A673 (cell line): ENCODE results near the gene RNF25. TPM values are rescaled to one million over a fixed set of nuclear protein-coding genes. Genes with fewer than 3 reads are reported as not detected.
A peak's percentile ranks its signal among the peaks of the same experiment; 100 is the strongest.

ENCODE experiments used
- BruUV-seq: library from RNA; stranded (reverse); fragments of 400-500 nt; replicated peaks from 2 replicates; lab custom pipeline; 2021; lab: Mats Ljungman, UMichigan
- CTCF ChIA-PET: fragments of 300-600 bp; sonication (Branson Sonifier 250); formaldehyde crosslinking; loops from one replicate; lab custom pipeline; 2022; ENCODE audit warnings: antibody characterized with exemption; lab: Charles Lee
- POLR2A ChIA-PET: fragments of 300-600 bp; sonication (Branson Sonifier 250); formaldehyde crosslinking; loops from one replicate; lab custom pipeline; 2022; ENCODE audit warnings: antibody characterized with exemption; ENCODE audit not compliant: low non-redundant PET; lab: Charles Lee
- DNase-seq: peaks from one replicate; pipeline ENCODE4 v3.0.0-alpha.2; 2015; ENCODE audit warnings: low spot score
- H3K27ac ChIP-seq: fragments of 200-600 bp; sonication (generic); 2 replicates; pipeline ENCODE4 v1.5.1; 2016; ENCODE audit warnings: mixed run types, low read depth, mild to moderate bottlenecking, mixed read lengths, antibody characterized with exemption, low read length; ENCODE audit not compliant: poor library complexity, severe bottlenecking
- H3K27me3 ChIP-seq: fragments of 200-600 bp; sonication (generic); replicated peaks from 2 replicates; pipeline ENCODE4 v1.6.1; 2017; ENCODE audit warnings: mixed run types, low read depth, mild to moderate bottlenecking, mixed read lengths, antibody characterized with exemption, low read length; ENCODE audit not compliant: insufficient read depth, poor library complexity
- H3K36me3 ChIP-seq: fragments of 200-600 bp; sonication (generic); 2 replicates; pipeline ENCODE4 v1.6.1; 2016; ENCODE audit warnings: mixed run types, mild to moderate bottlenecking, mixed read lengths, antibody characterized with exemption, low read length; ENCODE audit not compliant: insufficient read depth, poor library complexity, severe bottlenecking
- H3K4me1 ChIP-seq: fragments of 200-600 bp; sonication (generic); 2 replicates; pipeline ENCODE4 v1.6.1; 2017; ENCODE audit warnings: mixed run types, mild to moderate bottlenecking, mixed read lengths, antibody characterized with exemption, low read length; ENCODE audit not compliant: insufficient read depth, poor library complexity, severe bottlenecking
- H3K4me3 ChIP-seq: fragments of 200-600 bp; sonication (generic); 2 replicates; pipeline ENCODE4 v1.5.1; 2016; ENCODE audit warnings: low read depth, mixed run types, mild to moderate bottlenecking, mixed read lengths, low read length; ENCODE audit not compliant: poor library complexity, severe bottlenecking
- H3K9me3 ChIP-seq: fragments of 200-600 bp; sonication (generic); 2 replicates; pipeline ENCODE4 v1.6.1; 2016; ENCODE audit warnings: mixed run types, low read depth, mild to moderate bottlenecking, mixed read lengths, antibody characterized with exemption, low read length; ENCODE audit not compliant: poor library complexity, severe bottlenecking
- CTCF ChIP-seq: fragments of 300-800, 200-600 bp; sonication (generic); conservative IDR thresholded peaks from 2 replicates; pipeline ENCODE4 v1.5.1; 2017; ENCODE audit warnings: low read depth, mild to moderate bottlenecking, antibody characterized with exemption, low read length, moderate library complexity, mixed read lengths
- EZH2 ChIP-seq: fragments of 200-600 bp; sonication (generic); IDR thresholded peaks from 2 replicates; pipeline ENCODE4 v1.6.1; 2017; ENCODE audit warnings: borderline replicate concordance, low read depth, mild to moderate bottlenecking, mixed read lengths, antibody characterized with exemption, low read length; ENCODE audit not compliant: poor library complexity, severe bottlenecking
- intact Hi-C: fragments of 100-400 bp; cut with micrococcal nuclease; formaldehyde crosslinking; loops from one replicate; pipeline ENCODE4 v1.10.0; 2022; ENCODE audit not compliant: unreplicated experiment
- total RNA-seq: library from RNA; stranded (reverse); gene quantifications from 2 replicates; pipeline ENCODE4 v1.2.3, GENCODE V29; 2021

The RNF25 gene
- total RNA-seq, 1 experiment from 2014 or later, result 39.4 TPM

- no peaks in the 10 kb centered on the region for H3K27me3 ChIP-seq
- no peaks in the 10 kb centered on the region for H3K9me3 ChIP-seq
- H3K36me3 ChIP-seq, result peaks cover 13% of the 10 kb centered on the region
- ChIA-PET CTCF (no interaction called here), POLR2A (interaction anchor here (0.6 kb wide), 1 partner anchor 1427 kb away, joined by 3 read pairs; no protein-coding TSS in a partner anchor)
- peaks cover 36% of the 10 kb centered on the region for H3K4me1 ChIP-seq
- DNase-seq, result no peak
- intact Hi-C loops, result no loop called here
- TF ChIP-seq EZH2 (no peak), CTCF (no peak)
- no TSS peak for BruUV-seq
- peak overlapping the region; percentile 23 for H3K27ac ChIP-seq
- H3K4me3 ChIP-seq, result no peak overlapping the region
Measured at GRCh38 chr2:218717262-218717661, 45.5 kb upstream of the RNF25 start.

DNA sequence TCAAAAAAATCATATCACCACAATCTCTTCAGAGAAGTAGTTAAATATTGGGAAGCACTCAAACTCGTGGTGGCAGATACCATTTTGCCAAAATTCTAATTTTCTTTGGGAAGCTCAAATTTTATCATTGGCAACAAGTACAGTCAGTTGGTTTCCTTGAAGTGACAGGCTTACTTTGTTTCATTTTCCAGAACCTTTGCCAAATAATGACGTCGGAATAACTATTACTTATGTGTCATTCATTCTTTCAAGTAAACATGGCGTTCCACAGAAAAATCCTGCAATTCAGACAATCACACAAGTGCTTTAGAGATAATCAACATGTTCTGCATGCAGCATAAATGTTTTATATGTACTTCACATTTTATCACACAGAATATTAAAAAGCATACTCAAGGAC is 44.3 kb upstream of the RNF25 start:
- BruUV-seq, result no TSS peak
- intact Hi-C loops, result no loop called here
- Histone ChIP-seq H3K4me1 (peaks cover 30% of the 10 kb centered on the region), H3K27ac (no peak overlapping the region), H3K36me3 (peaks cover 13% of the 10 kb centered on the region), H3K27me3 (no peaks in the 10 kb centered on the region), H3K4me3 (no peak overlapping the region), H3K9me3 (no peaks in the 10 kb centered on the region)
- no peak for DNase-seq
- no peak for TF ChIP-seq CTCF
- no peak for TF ChIP-seq EZH2
- ChIA-PET POLR2A (no interaction called here), CTCF (no interaction called here)

- Histone ChIP-seq H3K4me3 (no peak overlapping the region), H3K27ac (no peak overlapping the region), H3K36me3 (peaks cover 13% of the 10 kb centered on the region), H3K4me1 (peaks cover 14% of the 10 kb centered on the region), H3K27me3 (no peaks in the 10 kb centered on the region), H3K9me3 (no peaks in the 10 kb centered on the region)
- DNase-seq, result no peak
- no peak for TF ChIP-seq CTCF
- TF ChIP-seq EZH2, result no peak
- BruUV-seq, result no TSS peak
- ChIA-PET POLR2A (no interaction called here), CTCF (no interaction called here)
- intact Hi-C loops, result no loop called here
Measured at GRCh38 chr2:218713922-218714321, 42.1 kb upstream of the RNF25 start.
